Measurements from ENCODE around the gene SPDEF. TPM values are rescaled to one million over a fixed set of nuclear protein-coding genes. Genes with fewer than 3 reads are reported as not detected.

Gene SPDEF
- polyA plus RNA-seq, 1 donor (not counting 4 experiments of a cell fraction or from before 2014, with no cell fraction given): 0.03 TPM

DNA sequence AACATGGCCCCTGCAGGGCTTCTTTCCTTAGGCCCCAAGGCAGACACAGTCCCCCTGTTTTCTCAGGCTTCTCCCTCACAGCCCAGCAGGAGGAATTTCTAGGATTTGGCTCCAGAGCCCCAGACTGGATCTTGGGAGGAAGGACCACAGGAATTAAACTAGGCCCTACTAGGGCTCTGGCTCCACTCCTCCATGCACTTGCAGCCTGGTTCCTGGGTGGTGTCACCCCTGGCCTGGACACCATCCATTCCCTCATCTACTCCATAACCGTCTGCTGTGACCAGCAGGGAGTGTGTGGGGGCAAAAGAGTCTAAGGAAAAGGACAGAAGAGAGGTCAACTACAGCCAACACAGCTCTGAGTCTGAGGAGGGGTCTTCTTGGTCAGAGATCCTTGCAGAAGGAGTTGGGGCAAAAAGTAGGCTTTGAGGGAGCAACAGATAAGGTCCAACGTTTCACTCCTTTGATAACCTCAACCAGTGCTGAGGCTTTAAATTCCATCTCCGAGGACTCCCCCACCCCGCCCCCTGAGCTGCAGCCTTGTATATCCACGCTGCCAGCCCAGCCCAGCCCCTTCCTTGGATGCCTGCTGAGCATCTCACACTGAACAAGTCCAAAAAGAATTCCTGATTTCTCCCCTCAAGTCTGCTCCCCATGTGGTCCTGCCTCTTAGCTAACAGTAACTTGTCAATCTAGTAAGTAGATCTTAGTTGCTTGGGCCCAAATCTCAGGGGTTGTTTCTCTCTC is 27.9 kb upstream of the SPDEF start:
- no peak overlapping the region for H3K4me2 ChIP-seq (ENCODE audit: control insufficient read depth, extremely low read depth, insufficient read depth, low read depth, low read length)
- no peaks in the 10 kb centered on the region for H3K9me3 ChIP-seq (ENCODE audit: control insufficient read depth, low read depth, low read length)
- H3K9me1 ChIP-seq (ENCODE audit: control insufficient read depth, extremely low read depth, insufficient read depth, low read length): no peaks in the 10 kb centered on the region
- H3K4me1 ChIP-seq (ENCODE audit: control insufficient read depth, extremely low read depth, insufficient read depth, low read length): peaks cover 8% of the 10 kb centered on the region
- FAIRE-seq (no peak), DNase-seq (ENCODE audit: low read depth, low spot score) (no peak)
- no peak overlapping the region for H3K4me3 ChIP-seq (ENCODE audit: control insufficient read depth in 2 of 3, extremely low read depth in 1 of 3, insufficient read depth in 2 of 3, low read depth in 1 of 3, low read length in 3 of 3)
- dilution Hi-C loops (cut with MboI; ENCODE audit: extremely low pct_ligation_motif_present, low sequenced_read_pairs): no loop called here
- H4K20me1 ChIP-seq (ENCODE audit: control insufficient read depth, extremely low read depth, insufficient read depth, low read length): no peaks in the 10 kb centered on the region
- no peak overlapping the region for H2AFZ ChIP-seq (ENCODE audit: control insufficient read depth, low read length)
- H3K79me2 ChIP-seq (ENCODE audit: control insufficient read depth, insufficient read depth, low read length): peaks cover 2% of the 10 kb centered on the region
- no peak overlapping the region for H3K9ac ChIP-seq (ENCODE audit: control insufficient read depth, extremely low read depth, insufficient read depth, low read length)
- TF ChIP-seq, protein P1, sequence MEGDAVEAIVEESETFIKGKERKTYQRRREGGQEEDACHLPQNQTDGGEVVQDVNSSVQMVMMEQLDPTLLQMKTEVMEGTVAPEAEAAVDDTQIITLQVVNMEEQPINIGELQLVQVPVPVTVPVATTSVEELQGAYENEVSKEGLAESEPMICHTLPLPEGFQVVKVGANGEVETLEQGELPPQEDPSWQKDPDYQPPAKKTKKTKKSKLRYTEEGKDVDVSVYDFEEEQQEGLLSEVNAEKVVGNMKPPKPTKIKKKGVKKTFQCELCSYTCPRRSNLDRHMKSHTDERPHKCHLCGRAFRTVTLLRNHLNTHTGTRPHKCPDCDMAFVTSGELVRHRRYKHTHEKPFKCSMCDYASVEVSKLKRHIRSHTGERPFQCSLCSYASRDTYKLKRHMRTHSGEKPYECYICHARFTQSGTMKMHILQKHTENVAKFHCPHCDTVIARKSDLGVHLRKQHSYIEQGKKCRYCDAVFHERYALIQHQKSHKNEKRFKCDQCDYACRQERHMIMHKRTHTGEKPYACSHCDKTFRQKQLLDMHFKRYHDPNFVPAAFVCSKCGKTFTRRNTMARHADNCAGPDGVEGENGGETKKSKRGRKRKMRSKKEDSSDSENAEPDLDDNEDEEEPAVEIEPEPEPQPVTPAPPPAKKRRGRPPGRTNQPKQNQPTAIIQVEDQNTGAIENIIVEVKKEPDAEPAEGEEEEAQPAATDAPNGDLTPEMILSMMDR (optimal IDR thresholded peaks at IDR 0.05 in 1 of 3, IDR thresholded peaks at IDR 0.05 in 1 of 3, conservative IDR thresholded peaks at IDR 0.05 in 1 of 3; ENCODE audit: extremely low read depth in 1 of 3, insufficient read depth in 2 of 3, low read length in 3 of 3): no peak
- TF ChIP-seq EZH2 (IDR thresholded peaks at IDR 0.05; ENCODE audit: low read length): no peak
- peaks cover 9 to 17% of the 10 kb centered on the region in 2 experiments for H3K36me3 ChIP-seq (ENCODE audit: control insufficient read depth in 2 of 2, extremely low read depth in 1 of 2, insufficient read depth in 2 of 2, low read length in 2 of 2)
- no peaks in the 10 kb centered on the region for H3K27me3 ChIP-seq (ENCODE audit: control insufficient read depth, extremely low read depth, insufficient read depth, low read length)
- no peak overlapping the region for H3K27ac ChIP-seq (ENCODE audit: control insufficient read depth, insufficient read depth, low read length)

DNA sequence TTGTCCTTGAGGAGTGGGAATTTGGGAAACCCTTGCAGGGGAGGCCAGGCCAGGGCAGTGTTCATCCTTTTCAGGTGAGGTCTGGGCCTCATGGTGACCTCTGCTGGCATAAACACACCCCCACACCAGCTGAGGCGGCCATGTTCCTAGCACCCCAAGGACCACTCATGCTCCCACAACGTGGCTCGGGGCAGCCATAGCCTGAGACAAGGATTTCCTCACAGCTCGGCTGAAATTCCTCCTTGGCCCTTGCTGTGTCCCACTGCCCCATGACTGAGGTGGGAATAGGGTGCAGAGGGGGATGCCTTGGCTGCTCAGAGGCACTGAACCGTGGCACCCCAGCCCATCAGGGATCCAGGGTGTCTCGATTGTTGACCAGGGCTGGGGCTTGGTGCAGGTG is 27.3 kb upstream of the SPDEF start:
- DNase-seq (ENCODE audit: low read depth, low spot score) (no peak), FAIRE-seq (no peak)
- Histone ChIP-seq H4K20me1 (ENCODE audit: control insufficient read depth, extremely low read depth, insufficient read depth, low read length) (no peaks in the 10 kb centered on the region), H3K9me3 (ENCODE audit: control insufficient read depth, low read depth, low read length) (no peaks in the 10 kb centered on the region), H3K4me2 (ENCODE audit: control insufficient read depth, extremely low read depth, insufficient read depth, low read depth, low read length) (no peak overlapping the region), H3K9me1 (ENCODE audit: control insufficient read depth, extremely low read depth, insufficient read depth, low read length) (no peaks in the 10 kb centered on the region), H3K9ac (ENCODE audit: control insufficient read depth, extremely low read depth, insufficient read depth, low read length) (no peak overlapping the region), H3K4me3 (ENCODE audit: control insufficient read depth in 2 of 3, extremely low read depth in 1 of 3, insufficient read depth in 2 of 3, low read depth in 1 of 3, low read length in 3 of 3) (no peak overlapping the region), H3K27ac (ENCODE audit: control insufficient read depth, insufficient read depth, low read length) (no peak overlapping the region), H3K36me3 (ENCODE audit: control insufficient read depth in 2 of 2, extremely low read depth in 1 of 2, insufficient read depth in 2 of 2, low read length in 2 of 2) (peaks cover 9 to 14% of the 10 kb centered on the region in 2 experiments), H3K27me3 (ENCODE audit: control insufficient read depth, extremely low read depth, insufficient read depth, low read length) (no peaks in the 10 kb centered on the region), H3K4me1 (ENCODE audit: control insufficient read depth, extremely low read depth, insufficient read depth, low read length) (peaks cover 8% of the 10 kb centered on the region), H2AFZ (ENCODE audit: control insufficient read depth, low read length) (no peak overlapping the region), H3K79me2 (ENCODE audit: control insufficient read depth, insufficient read depth, low read length) (peaks cover 2% of the 10 kb centered on the region)
- no peak for TF ChIP-seq EZH2 (IDR thresholded peaks at IDR 0.05; ENCODE audit: low read length)
- TF ChIP-seq, protein P1 (optimal IDR thresholded peaks at IDR 0.05 in 1 of 3, IDR thresholded peaks at IDR 0.05 in 1 of 3, conservative IDR thresholded peaks at IDR 0.05 in 1 of 3; ENCODE audit: extremely low read depth in 1 of 3, insufficient read depth in 2 of 3, low read length in 3 of 3): peak in 2 of 3 experiments; percentile 30 to 80
- dilution Hi-C loops (cut with MboI; ENCODE audit: extremely low pct_ligation_motif_present, low sequenced_read_pairs): no loop called here
